ENCODE data around the gene TGFBR3. TPM values are rescaled to one million over a fixed set of nuclear protein-coding genes. Genes with fewer than 3 reads are reported as not detected.

TGFBR3 gene
- polyA plus RNA-seq, 4 donors, result 0.45 to 20.0 (median 5.1) TPM

DNA sequence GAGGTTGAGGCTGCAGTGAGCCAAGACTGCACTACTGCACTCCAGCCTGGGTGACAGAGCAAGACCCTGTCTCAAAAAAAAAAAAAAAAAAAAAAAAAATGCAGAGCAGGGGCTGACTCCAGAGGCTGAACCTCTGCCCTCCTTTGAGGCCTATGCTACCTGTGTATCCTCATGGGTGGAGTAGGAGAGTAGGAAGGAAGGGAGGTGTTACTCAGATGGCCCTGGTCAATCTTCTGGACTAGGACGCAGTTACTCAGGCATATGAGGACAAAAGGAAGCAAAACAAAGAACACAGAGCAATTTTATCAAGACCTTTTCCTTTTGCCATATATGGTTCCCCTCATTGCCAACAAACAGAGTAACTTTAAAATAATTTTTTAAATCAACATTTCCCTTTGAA is 35.2 kb downstream of the TGFBR3 start:
- FAIRE-seq, result no peak
- no peak for DNase-seq
- H3K9me3 ChIP-seq (ENCODE audit: control insufficient read depth in 2 of 2, insufficient read depth in 1 of 2, low read depth in 1 of 2, low read length in 1 of 2), result no peaks in the 10 kb centered on the region
- H3K27me3 ChIP-seq (ENCODE audit: control insufficient read depth in 3 of 3, insufficient read depth in 3 of 3, low read length in 3 of 3), result no peaks in the 10 kb centered on the region
- H3K36me3 ChIP-seq (ENCODE audit: control insufficient read depth in 3 of 3, insufficient read depth in 2 of 3, low read depth in 1 of 3, low read length in 3 of 3), result peaks cover 0 to 2% (median 0%) of the 10 kb centered on the region in 3 donors
- H3K4me3 ChIP-seq (ENCODE audit: low read depth in 1 of 3, low read length in 3 of 3), result no peak overlapping the region
- WGBS, 3 donors, result 29 to 47% (median 35%) methylated on average over 1 of the region's 1 CpG
- peaks cover 0 to 5% (median 3%) of the 10 kb centered on the region in 3 donors for H3K4me1 ChIP-seq (ENCODE audit: control insufficient read depth in 3 of 3, insufficient read depth in 2 of 3, low read depth in 1 of 3, low read length in 2 of 3)
- H3K27ac ChIP-seq (ENCODE audit: low read depth in 1 of 3, low read length in 2 of 3), result peak overlapping the region in 2 of 3 donors; percentile 22 to 83

- no peak overlapping the region for H3K27ac ChIP-seq (ENCODE audit: low read depth in 1 of 3, low read length in 2 of 3)
- H3K4me1 ChIP-seq (ENCODE audit: control insufficient read depth in 3 of 3, insufficient read depth in 2 of 3, low read depth in 1 of 3, low read length in 2 of 3), result peaks cover 0 to 5% (median 3%) of the 10 kb centered on the region in 3 donors
Observed at GRCh38 chr1:91847851-91848250, 38.1 kb downstream of the TGFBR3 start.

DNA sequence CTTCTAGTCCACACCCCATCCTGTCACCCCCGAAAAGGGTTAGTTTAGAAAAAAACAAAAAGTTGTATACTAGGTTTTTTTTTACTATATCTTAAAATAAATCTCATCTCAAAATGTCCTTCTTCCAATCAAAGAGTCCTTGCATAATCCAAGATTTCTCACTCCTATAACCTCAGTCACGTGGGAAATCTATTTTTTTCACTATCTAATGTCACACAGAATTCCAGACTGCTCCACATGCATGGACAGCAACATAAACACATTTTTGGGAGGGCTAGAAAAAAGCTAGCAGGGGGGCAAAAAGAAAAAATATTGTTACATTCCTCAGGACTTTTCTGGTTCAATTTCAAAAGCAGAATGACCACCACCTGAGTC is 39.3 kb downstream of the TGFBR3 start:
- WGBS, 3 donors, result 15 to 29% (median 19%) methylated on average over 2 of the region's 2 CpGs
- Histone ChIP-seq H3K4me3 (ENCODE audit: low read depth in 1 of 3, low read length in 3 of 3) (no peak overlapping the region), H3K27me3 (ENCODE audit: control insufficient read depth in 3 of 3, insufficient read depth in 3 of 3, low read length in 3 of 3) (no peaks in the 10 kb centered on the region), H3K9me3 (ENCODE audit: control insufficient read depth in 2 of 2, insufficient read depth in 1 of 2, low read depth in 1 of 2, low read length in 1 of 2) (peaks cover 0 to 4% of the 10 kb centered on the region in 2 donors), H3K36me3 (ENCODE audit: control insufficient read depth in 3 of 3, insufficient read depth in 2 of 3, low read depth in 1 of 3, low read length in 3 of 3) (no peaks in the 10 kb centered on the region), H3K4me1 (ENCODE audit: control insufficient read depth in 3 of 3, insufficient read depth in 2 of 3, low read depth in 1 of 3, low read length in 2 of 3) (peaks cover 0 to 5% (median 3%) of the 10 kb centered on the region in 3 donors), H3K27ac (ENCODE audit: low read depth in 1 of 3, low read length in 2 of 3) (no peak overlapping the region)
- FAIRE-seq, result no peak
- no peak for DNase-seq

More at GRCh38 chr1:91847851-91848250, 38.1 kb downstream of the TGFBR3 start:
- H3K27me3 ChIP-seq (ENCODE audit: control insufficient read depth in 3 of 3, insufficient read depth in 3 of 3, low read length in 3 of 3), result no peaks in the 10 kb centered on the region
- DNase-seq (peak in 1 of 2 donors; percentile 31), FAIRE-seq (no peak)
- peaks cover 0 to 4% of the 10 kb centered on the region in 2 donors for H3K9me3 ChIP-seq (ENCODE audit: control insufficient read depth in 2 of 2, insufficient read depth in 1 of 2, low read depth in 1 of 2, low read length in 1 of 2)
- no peak overlapping the region for H3K4me3 ChIP-seq (ENCODE audit: low read depth in 1 of 3, low read length in 3 of 3)
- WGBS, 3 donors, result 25 to 55% (median 31%) methylated on average over 2 of the region's 2 CpGs
- no peaks in the 10 kb centered on the region for H3K36me3 ChIP-seq (ENCODE audit: control insufficient read depth in 3 of 3, insufficient read depth in 2 of 3, low read depth in 1 of 3, low read length in 3 of 3)

GRCh38 chr1:91846007-91846638 is 39.8 kb downstream of the TGFBR3 start:
- no peak overlapping the region for H3K27ac ChIP-seq (ENCODE audit: low read depth in 1 of 3, low read length in 2 of 3)
- no peak for FAIRE-seq
- H3K4me3 ChIP-seq (ENCODE audit: low read depth in 1 of 3, low read length in 3 of 3), result no peak overlapping the region
- H3K27me3 ChIP-seq (ENCODE audit: control insufficient read depth in 3 of 3, insufficient read depth in 3 of 3, low read length in 3 of 3), result no peaks in the 10 kb centered on the region
- 6 to 29% (median 19%) methylated on average over 6 of the region's 6 CpGs for WGBS, 3 donors
- H3K4me1 ChIP-seq (ENCODE audit: control insufficient read depth in 3 of 3, insufficient read depth in 2 of 3, low read depth in 1 of 3, low read length in 2 of 3), result peaks cover 0 to 5% (median 3%) of the 10 kb centered on the region in 3 donors
- H3K9me3 ChIP-seq (ENCODE audit: control insufficient read depth in 2 of 2, insufficient read depth in 1 of 2, low read depth in 1 of 2, low read length in 1 of 2), result peaks cover 0 to 4% of the 10 kb centered on the region in 2 donors
- H3K36me3 ChIP-seq (ENCODE audit: control insufficient read depth in 3 of 3, insufficient read depth in 2 of 3, low read depth in 1 of 3, low read length in 3 of 3), result no peaks in the 10 kb centered on the region
- peak; percentile 66 to 86 for DNase-seq

GRCh38 chr1:91844862-91845528 is 41.0 kb downstream of the TGFBR3 start:
- no peaks in the 10 kb centered on the region for H3K36me3 ChIP-seq (ENCODE audit: control insufficient read depth in 3 of 3, insufficient read depth in 2 of 3, low read depth in 1 of 3, low read length in 3 of 3)
- DNase-seq (peak in 1 of 2 donors; percentile 49), FAIRE-seq (no peak)
- 24 to 42% (median 41%) methylated on average over 6 of the region's 6 CpGs for WGBS, 3 donors
- H3K27me3 ChIP-seq (ENCODE audit: control insufficient read depth in 3 of 3, insufficient read depth in 3 of 3, low read length in 3 of 3), result no peaks in the 10 kb centered on the region
- H3K9me3 ChIP-seq (ENCODE audit: control insufficient read depth in 2 of 2, insufficient read depth in 1 of 2, low read depth in 1 of 2, low read length in 1 of 2), result peaks cover 0 to 4% of the 10 kb centered on the region in 2 donors
- peak overlapping the region in 1 of 3 donors; percentile 68 for H3K27ac ChIP-seq (ENCODE audit: low read depth in 1 of 3, low read length in 2 of 3)
- H3K4me1 ChIP-seq (ENCODE audit: control insufficient read depth in 3 of 3, insufficient read depth in 2 of 3, low read depth in 1 of 3, low read length in 2 of 3), result peaks cover 0 to 5% (median 3%) of the 10 kb centered on the region in 3 donors
- no peak overlapping the region for H3K4me3 ChIP-seq (ENCODE audit: low read depth in 1 of 3, low read length in 3 of 3)

DNA sequence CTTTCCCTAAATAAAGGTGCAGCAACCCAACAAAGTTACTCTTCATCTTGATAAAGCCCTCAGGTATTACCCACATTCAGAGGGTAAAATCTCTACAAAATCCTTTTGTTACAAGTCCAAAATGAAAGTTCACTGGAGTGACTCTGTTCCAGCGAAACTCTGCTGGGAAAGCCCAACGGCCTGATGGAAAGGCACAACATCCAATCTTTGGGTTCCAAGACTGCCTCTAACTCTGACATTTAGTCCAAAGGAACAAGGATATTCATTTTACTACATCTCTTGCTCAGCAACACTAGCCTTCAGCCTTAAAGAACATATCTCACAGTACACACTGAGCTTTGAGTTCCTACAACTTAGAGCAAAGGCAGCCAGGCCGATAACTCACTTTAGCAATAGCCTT is 42.1 kb downstream of the TGFBR3 start:
- 93 to 96% (median 94%) methylated on average over 3 of the region's 3 CpGs for WGBS, 3 donors
- H3K4me3 ChIP-seq (ENCODE audit: low read depth in 1 of 3, low read length in 3 of 3), result no peak overlapping the region
- peaks cover 0 to 5% (median 3%) of the 10 kb centered on the region in 3 donors for H3K4me1 ChIP-seq (ENCODE audit: control insufficient read depth in 3 of 3, insufficient read depth in 2 of 3, low read depth in 1 of 3, low read length in 2 of 3)
- FAIRE-seq (no peak), DNase-seq (no peak)
- no peaks in the 10 kb centered on the region for H3K36me3 ChIP-seq (ENCODE audit: control insufficient read depth in 3 of 3, insufficient read depth in 2 of 3, low read depth in 1 of 3, low read length in 3 of 3)
- H3K27ac ChIP-seq (ENCODE audit: low read depth in 1 of 3, low read length in 2 of 3), result no peak overlapping the region
- no peaks in the 10 kb centered on the region for H3K27me3 ChIP-seq (ENCODE audit: control insufficient read depth in 3 of 3, insufficient read depth in 3 of 3, low read length in 3 of 3)
- peaks cover 0 to 4% of the 10 kb centered on the region in 2 donors for H3K9me3 ChIP-seq (ENCODE audit: control insufficient read depth in 2 of 2, insufficient read depth in 1 of 2, low read depth in 1 of 2, low read length in 1 of 2)

DNA sequence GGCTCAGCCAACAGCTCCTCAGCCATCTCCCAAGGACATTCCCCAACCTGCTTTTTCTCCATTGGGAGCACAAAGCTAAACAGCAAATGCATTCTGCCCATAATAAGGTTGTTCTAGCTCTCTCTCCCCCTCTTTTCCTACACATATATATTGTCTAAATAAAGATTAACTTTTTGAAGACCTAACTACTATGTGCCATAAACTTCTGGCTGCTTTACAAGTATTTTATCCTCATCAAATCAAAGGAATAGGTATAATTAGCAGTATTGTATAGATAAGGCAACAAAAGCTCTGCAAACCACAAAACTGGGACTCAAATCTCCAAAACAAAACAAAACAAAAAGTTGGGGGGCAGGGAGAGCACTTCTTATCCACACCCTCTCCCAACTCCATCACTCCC is 43.4 kb downstream of the TGFBR3 start:
- Histone ChIP-seq H3K36me3 (ENCODE audit: control insufficient read depth in 3 of 3, insufficient read depth in 2 of 3, low read depth in 1 of 3, low read length in 3 of 3) (no peaks in the 10 kb centered on the region), H3K27ac (ENCODE audit: low read depth in 1 of 3, low read length in 2 of 3) (no peak overlapping the region), H3K4me3 (ENCODE audit: low read depth in 1 of 3, low read length in 3 of 3) (no peak overlapping the region), H3K4me1 (ENCODE audit: control insufficient read depth in 3 of 3, insufficient read depth in 2 of 3, low read depth in 1 of 3, low read length in 2 of 3) (peaks cover 0 to 3% (median 0%) of the 10 kb centered on the region in 3 donors), H3K9me3 (ENCODE audit: control insufficient read depth in 2 of 2, insufficient read depth in 1 of 2, low read depth in 1 of 2, low read length in 1 of 2) (peaks cover 0 to 4% of the 10 kb centered on the region in 2 donors), H3K27me3 (ENCODE audit: control insufficient read depth in 3 of 3, insufficient read depth in 3 of 3, low read length in 3 of 3) (no peaks in the 10 kb centered on the region)
- DNase-seq, result no peak
- FAIRE-seq, result no peak

DNA sequence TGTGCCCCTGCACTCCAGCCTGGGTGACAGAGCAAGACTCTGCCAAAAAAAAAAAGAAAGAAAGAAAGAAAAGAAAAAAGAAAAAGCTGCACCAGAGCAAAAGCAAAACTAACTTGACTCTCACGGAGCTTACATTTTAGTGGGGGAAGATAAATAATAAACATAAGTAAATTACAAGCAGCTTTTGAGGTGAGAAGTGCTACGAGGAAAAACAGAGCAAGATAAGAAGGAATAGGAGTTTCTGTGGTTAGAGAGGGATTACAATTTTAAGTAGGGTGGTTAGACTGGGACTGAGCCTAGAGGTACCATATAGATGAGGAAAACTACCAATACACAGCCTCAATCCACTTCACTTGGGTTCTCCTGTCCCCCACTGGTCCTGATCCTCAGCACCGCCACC is 43.9 kb downstream of the TGFBR3 start:
- no peak for DNase-seq
- Histone ChIP-seq H3K4me1 (ENCODE audit: control insufficient read depth in 3 of 3, insufficient read depth in 2 of 3, low read depth in 1 of 3, low read length in 2 of 3) (peaks cover 0 to 3% (median 0%) of the 10 kb centered on the region in 3 donors), H3K9me3 (ENCODE audit: control insufficient read depth in 2 of 2, insufficient read depth in 1 of 2, low read depth in 1 of 2, low read length in 1 of 2) (peaks cover 0 to 4% of the 10 kb centered on the region in 2 donors), H3K27me3 (ENCODE audit: control insufficient read depth in 3 of 3, insufficient read depth in 3 of 3, low read length in 3 of 3) (no peaks in the 10 kb centered on the region), H3K4me3 (ENCODE audit: low read depth in 1 of 3, low read length in 3 of 3) (no peak overlapping the region), H3K36me3 (ENCODE audit: control insufficient read depth in 3 of 3, insufficient read depth in 2 of 3, low read depth in 1 of 3, low read length in 3 of 3) (no peaks in the 10 kb centered on the region), H3K27ac (ENCODE audit: low read depth in 1 of 3, low read length in 2 of 3) (no peak overlapping the region)
- FAIRE-seq, result no peak
- 56 to 70% (median 58%) methylated on average over 3 of the region's 3 CpGs for WGBS, 3 donors

All from small intestine (tissue), 7 donors.